ENCODE results near the gene DDX11.
"Not testable (repeated sequence)": the region's sequence is repeated elsewhere in the genome, so short reads cannot be mapped to it uniquely, and the experiment has no call there.

- not testable (repeated sequence) for TF ChIP-seq CTCF (IDR thresholded peaks at IDR 0.05; ENCODE audit: insufficient read depth, low read depth, low read length); EZH2 (IDR thresholded peaks at IDR 0.05; ENCODE audit: insufficient read depth, low read length)
Measured at GRCh38 chr12:31121022-31121728, 47.5 kb downstream of the DDX11 start.

Data from astrocyte (in vitro differentiated cells and primary cell).